SK-N-SH (cell line): ENCODE results near the gene LSP1. TPM values are rescaled to one million over a fixed set of nuclear protein-coding genes. Genes with fewer than 3 reads are reported as not detected.

Experiments
- CTCF ChIA-PET: fragments of 300-600, 350-600 bp; formaldehyde crosslinking; extraction: SDS; loops from one replicate; lab custom pipeline; 2021; lab: Yijun Ruan, JAX
- POLR2A ChIA-PET: fragments of 350-600 bp; sonication (Branson Sonifier 250); formaldehyde crosslinking; extraction: SDS; loops from one replicate; lab custom pipeline; 2020; ENCODE audit warnings: antibody characterized with exemption, inconsistent platforms; lab: Yijun Ruan, JAX
- DNase-seq: peaks from one replicate; pipeline ENCODE4 v3.0.0; 2012
- H2AFZ ChIP-seq: fragments of 200-600 bp; sonication (generic); 2 replicates; pipeline ENCODE4 v1.8.1; 2016; ENCODE audit warnings: antibody characterized with exemption, mild to moderate bottlenecking, low read depth
- H3F3A ChIP-seq: fragments of 200-600 bp; sonication (generic); replicated peaks from 2 replicates; pipeline ENCODE3; 2016; ENCODE audit warnings: antibody characterized with exemption, mild to moderate bottlenecking; ENCODE audit not compliant: insufficient read depth
- H3K27ac ChIP-seq, 2 experiments: fragments of 200-500 bp in 1 of 2; fragments of 200-600 bp in 1 of 2; sonication (Bioruptor generic) in 1 of 2; sonication (generic), shearing (Covaris generic) in 1 of 2; 2 replicates each; pipeline versions ENCODE4 v1.5.1 to v1.6.1; 2014 to 2016; ENCODE audit warnings: low read depth in 2 of 2, inconsistent platforms in 1 of 2, low read length in 1 of 2, mild to moderate bottlenecking in 1 of 2, mixed read lengths in 1 of 2
- H3K27me3 ChIP-seq: fragments of 200-600 bp; sonication (generic), shearing (Covaris generic); 2 replicates; pipeline ENCODE4 v1.6.1; 2016; ENCODE audit warnings: mixed run types; ENCODE audit not compliant: insufficient read depth
- H3K36me3 ChIP-seq, 2 experiments: fragments of 200-500 bp in 1 of 2; fragments of 200-600 bp in 1 of 2; sonication (Bioruptor generic) in 1 of 2; sonication (generic) in 1 of 2; replicated peaks in 1 of 2; 2 replicates each; pipeline versions ENCODE3 to v1.5.1; 2014 to 2016; ENCODE audit warnings: low read length in 1 of 2, mild to moderate bottlenecking in 1 of 2; ENCODE audit not compliant: insufficient read depth in 2 of 2, control insufficient read depth in 1 of 2
- H3K4me1 ChIP-seq, 2 experiments: fragments of 200-500 bp in 1 of 2; fragments of 200-600 bp in 1 of 2; sonication (Bioruptor generic) in 1 of 2; sonication (generic), shearing (Covaris generic) in 1 of 2; 2 replicates each; pipeline versions ENCODE4 v1.5.1 to v1.6.1; 2014 to 2016; ENCODE audit warnings: low read depth in 1 of 2, low read length in 1 of 2, mixed run types in 1 of 2; ENCODE audit not compliant: insufficient read depth in 2 of 2, control insufficient read depth in 1 of 2
- H3K4me2 ChIP-seq: fragments of 200-600 bp; sonication (generic), shearing (Covaris generic); 2 replicates; pipeline ENCODE4 v1.6.1; 2017; ENCODE audit warnings: mixed run types
- H3K4me3 ChIP-seq, 2 experiments: fragments of 200-500 bp in 1 of 2; fragments of 200-600 bp in 1 of 2; sonication (Bioruptor generic) in 1 of 2; sonication (generic), shearing (Covaris generic) in 1 of 2; 2 replicates each; pipeline versions ENCODE4 v1.5.1 to v1.8.1; 2014 to 2016; ENCODE audit warnings: low read depth in 2 of 2, inconsistent platforms in 1 of 2, low read length in 1 of 2, mild to moderate bottlenecking in 1 of 2, mixed read lengths in 1 of 2, moderate library complexity in 1 of 2
- H3K79me2 ChIP-seq: fragments of 200-600 bp; sonication (generic); 2 replicates; pipeline ENCODE4 v1.8.1; 2017; ENCODE audit warnings: mild to moderate bottlenecking; ENCODE audit not compliant: insufficient read depth
- H3K9ac ChIP-seq: fragments of 200-600 bp; sonication (generic); 2 replicates; pipeline ENCODE4 v1.6.1; 2017; ENCODE audit warnings: mixed run types
- H3K9me2 ChIP-seq: fragments of 200-600 bp; sonication (generic); 2 replicates; pipeline ENCODE4 v1.6.1; 2017; ENCODE audit warnings: mixed run types
- H3K9me3 ChIP-seq: fragments of 200-600 bp; sonication (generic); 2 replicates; pipeline ENCODE4 v1.6.1; 2017; ENCODE audit warnings: mixed run types, mild to moderate bottlenecking, moderate library complexity
- H4K20me1 ChIP-seq: fragments of 200-600 bp; sonication (generic); 2 replicates; pipeline ENCODE4 v1.6.1; 2017; ENCODE audit warnings: mild to moderate bottlenecking, mixed run types; ENCODE audit not compliant: insufficient read depth
- ELF1 ChIP-seq: IDR thresholded peaks from 2 replicates; pipeline ENCODE4 v1.4.0; 2012
- EZH2phosphoT487 ChIP-seq: fragments of 200-600 bp; sonication (generic); IDR thresholded peaks from 2 replicates; pipeline ENCODE4 v1.6.1; 2017; ENCODE audit warnings: low read depth, mixed run types, mild to moderate bottlenecking, antibody characterized with exemption, moderate library complexity, borderline replicate concordance
- FOXJ3 ChIP-seq: sonication (generic); formaldehyde crosslinking; IDR thresholded peaks from 2 replicates; pipeline ENCODE4 v1.5.1; 2020; ENCODE audit warnings: mild to moderate bottlenecking, missing genetic modification reagents
- GATA2 ChIP-seq: sonication (generic); formaldehyde crosslinking; IDR thresholded peaks from 2 replicates; pipeline ENCODE4 v1.5.0; 2020; ENCODE audit warnings: mild to moderate bottlenecking, missing genetic modification reagents
- MXI1 ChIP-seq: IDR thresholded peaks from 2 replicates; pipeline ENCODE4 v1.6.1; 2012; ENCODE audit warnings: mild to moderate bottlenecking, low read depth, low read length, improper control_type of control experiment
- POLR2AphosphoS5 ChIP-seq: IDR thresholded peaks from 2 replicates; pipeline ENCODE4 v1.6.1; 2012; ENCODE audit warnings: low read depth, low read length
- REST ChIP-seq: IDR thresholded peaks from 2 replicates; pipeline ENCODE4 v1.6.1; 2012; ENCODE audit warnings: mild to moderate bottlenecking, low read depth, low read length, moderate library complexity
- RFX5 ChIP-seq: IDR thresholded peaks from 2 replicates; pipeline ENCODE4 v1.6.1; 2012; ENCODE audit warnings: mild to moderate bottlenecking, improper control_type of control experiment, low read length
- RXRA ChIP-seq: IDR thresholded peaks from 2 replicates; pipeline ENCODE4 v1.4.0; 2012; ENCODE audit warnings: low read depth, mild to moderate bottlenecking, borderline replicate concordance
- TAF1 ChIP-seq: IDR thresholded peaks from 2 replicates; pipeline ENCODE4 v1.6.1; 2012; ENCODE audit warnings: low read depth, mild to moderate bottlenecking, low read length, moderate library complexity, borderline replicate concordance
- TCF12 ChIP-seq: IDR thresholded peaks from 2 replicates; pipeline ENCODE4 v1.4.0; 2012
- ZBTB33 ChIP-seq: IDR thresholded peaks from 2 replicates; pipeline ENCODE4 v1.4.0; 2012; ENCODE audit warnings: low read depth, borderline replicate concordance
- WGBS: methylation state at CpG from one replicate; pipeline ENCODE4 v1.1.6; 2017; ENCODE audit warnings: low lambda C conversion rate; 5-methylcytosine and 5-hydroxymethylcytosine counted together
- polyA plus RNA-seq, 3 experiments: library from polyadenylated mRNA; depleted of rRNA; stranded (reverse); fragments of >200 nt; gene quantifications; 2 replicates each; pipeline ENCODE4 v1.2.3, GENCODE V29; 2012

The LSP1 gene
- polyA plus RNA-seq, 1 of the 3 experiments (the other 2 are of a cell fraction) = 0.38 TPM

- no peak for TF ChIP-seq REST
- TF ChIP-seq FOXJ3 (CRISPR knock-in tag) = no peak
- TF ChIP-seq RFX5 = no peak
- no peak for TF ChIP-seq POLR2AphosphoS5
- TF ChIP-seq ELF1 = no peak
- no peak for TF ChIP-seq MXI1
- TF ChIP-seq RXRA = no peak
Observed at GRCh38 chr11:1932681-1933080, 79.8 kb downstream of the LSP1 start (continued).

GRCh38 chr11:1933416-1934334 lies 80.8 kb downstream of the LSP1 start:
- Histone ChIP-seq H3K27ac (no peak overlapping the region), H3K9ac (no peak overlapping the region), H4K20me1 (no peaks in the 10 kb centered on the region), H3K4me2 (no peak overlapping the region), H3K79me2 (no peaks in the 10 kb centered on the region), H3K27me3 (no peaks in the 10 kb centered on the region), H3K36me3 (no peaks in the 10 kb centered on the region), H3F3A (no peaks in the 10 kb centered on the region), H2AFZ (no peak overlapping the region), H3K9me2 (no peaks in the 10 kb centered on the region), H3K9me3 (no peaks in the 10 kb centered on the region), H3K4me3 (no peak overlapping the region), H3K4me1 (peaks cover 0 to 8% of the 10 kb centered on the region in 2 experiments; a peak in 1 of 4 replicates)
- ChIA-PET CTCF (interaction anchor here (1.0 to 2.6 kb wide), 4 partner anchors 15 to 240 kb away, joined by 3 to 11 read pairs (median 5); partner anchors contain the start of gene PRR33), POLR2A (no interaction called here)
- no peak for TF ChIP-seq TCF12
- TF ChIP-seq EZH2phosphoT487 = no peak
- no peak for TF ChIP-seq TAF1
- TF ChIP-seq GATA2 (CRISPR knock-in tag) = no peak
- no peak for TF ChIP-seq ELF1
- no peak for TF ChIP-seq ZBTB33
- no peak for DNase-seq
- WGBS = 52% methylated on average over 17 of the region's 18 CpGs
